OCI-LY3 (cell line): ENCODE measurements around the gene FETUB.

ENCODE experiments used
- CTCF ChIP-seq: fragments of 200-600, 300-600 bp; sonication (generic); IDR thresholded peaks from 2 replicates; pipeline ENCODE4 v1.5.1; 2014; ENCODE audit warnings: antibody characterized with exemption, low read length, low read depth
- EZH2phosphoT487 ChIP-seq: fragments of 200-600 bp; shearing (Covaris generic); IDR thresholded peaks from 2 replicates; pipeline ENCODE4 v1.6.1; 2018; ENCODE audit warnings: antibody characterized with exemption, mixed run types, low read depth

GRCh38 chr3:186620213-186621092 is 19.7 kb upstream of the FETUB start:
- TF ChIP-seq CTCF (no peak), EZH2phosphoT487 (no peak)
